Endothelial cell of umbilical vein (primary cell): ENCODE results near the gene FUNDC1. TPM values are rescaled to one million over a fixed set of nuclear protein-coding genes. Genes with fewer than 3 reads are reported as not detected.

ENCODE experiments used
- BruUV-seq: library from RNA; stranded (reverse); fragments of 400-500 nt; replicated peaks from 2 replicates; lab custom pipeline; 2021; lab: Mats Ljungman, UMichigan
- CTCF ChIA-PET: fragments of 300-600, 350-600 bp; sonication (Branson Sonifier 250); formaldehyde crosslinking; loops from one replicate; lab custom pipeline; 2021; ENCODE audit warnings: antibody characterized with exemption, inconsistent platforms; lab: Charles Lee
- POLR2A ChIA-PET: fragments of 300-600, 350-600 bp; sonication (Branson Sonifier 250); formaldehyde crosslinking; loops from one replicate; lab custom pipeline; 2021; ENCODE audit warnings: antibody characterized with exemption, inconsistent platforms; lab: Charles Lee
- DNase-seq: peaks from one replicate; pipeline ENCODE4 v3.0.0-alpha.2; 2011; ENCODE audit warnings: low read depth, low spot score
- FAIRE-seq: peaks from 2 replicates; lab custom pipeline; 2011; peaks lifted over from hg19 to GRCh38; lab: Jason Lieb, UNC
- H2AFZ ChIP-seq: 2 replicates; pipeline ENCODE4 v1.6.0; 2012; ENCODE audit warnings: low read depth, low read length, control low read depth, inconsistent platforms
- H3K27ac ChIP-seq: 2 replicates; pipeline ENCODE4 v1.5.1; 2011; ENCODE audit warnings: low read depth, mild to moderate bottlenecking, control low read depth, low read length, moderate library complexity; ENCODE audit not compliant: insufficient read depth
- H3K27me3 ChIP-seq, 2 experiments: 2 replicates each; pipeline versions ENCODE4 v1.6.0 to v1.6.1; 2011; ENCODE audit warnings: low read length in 2 of 2, mixed read lengths in 1 of 2; ENCODE audit not compliant: control insufficient read depth in 2 of 2, insufficient read depth in 2 of 2
- H3K36me3 ChIP-seq, 2 experiments: 2 replicates in 1 of 2; 3 replicates in 1 of 2; pipeline ENCODE4 v1.5.1; 2011; ENCODE audit warnings: low read length in 2 of 2, mild to moderate bottlenecking in 1 of 2, moderate library complexity in 1 of 2; ENCODE audit not compliant: control insufficient read depth in 2 of 2, insufficient read depth in 2 of 2; ENCODE audit errors: extremely low read depth in 1 of 2
- H3K4me1 ChIP-seq: 3 replicates; pipeline ENCODE4 v1.5.1; 2011; ENCODE audit warnings: mild to moderate bottlenecking, low read length; ENCODE audit not compliant: control insufficient read depth, insufficient read depth; ENCODE audit errors: extremely low read depth
- H3K4me2 ChIP-seq: 2 replicates; pipeline ENCODE4 v1.6.1; 2011; ENCODE audit warnings: low read length, control low read depth, mixed read lengths; ENCODE audit not compliant: insufficient read depth
- H3K4me3 ChIP-seq, 3 experiments: fragments of 200-600 bp in 1 of 3; sonication (generic), shearing (Covaris generic) in 1 of 3; replicated peaks in 1 of 3; 2 replicates each; pipeline ENCODE4 v1.5.1; 2011 to 2016; ENCODE audit warnings: control low read depth in 3 of 3, low read length in 3 of 3, mild to moderate bottlenecking in 2 of 3, inconsistent platforms in 1 of 3, low read depth in 1 of 3, moderate library complexity in 1 of 3; ENCODE audit not compliant: insufficient read depth in 1 of 3
- H3K79me2 ChIP-seq: 2 replicates; pipeline ENCODE4 v1.6.0; 2012; ENCODE audit warnings: low read length, inconsistent platforms; ENCODE audit not compliant: control insufficient read depth, insufficient read depth
- H3K9ac ChIP-seq: replicated peaks from 2 replicates; pipeline ENCODE3; 2011; ENCODE audit warnings: low read length, control low read depth; ENCODE audit not compliant: insufficient read depth; ENCODE audit errors: extremely low read depth
- H3K9me1 ChIP-seq: replicated peaks from 3 replicates; pipeline ENCODE4 v1.6.0; 2011; ENCODE audit warnings: mild to moderate bottlenecking, low read length; ENCODE audit not compliant: control insufficient read depth, insufficient read depth; ENCODE audit errors: extremely low read depth
- H3K9me3 ChIP-seq: replicated peaks from 2 replicates; pipeline ENCODE4 v1.5.1; 2012; ENCODE audit warnings: low read length, inconsistent platforms; ENCODE audit not compliant: control insufficient read depth, insufficient read depth
- H4K20me1 ChIP-seq: replicated peaks from 2 replicates; pipeline ENCODE3; 2011; ENCODE audit warnings: mild to moderate bottlenecking, low read length; ENCODE audit not compliant: control insufficient read depth, insufficient read depth; ENCODE audit errors: extremely low read depth
- CTCF ChIP-seq, 2 donors: IDR thresholded peaks; 1 replicate in 1 of 2; 2 replicates in 1 of 2; pipeline ENCODE4 v1.5.1; 2011; ENCODE audit warnings: low read length in 2 of 2, mild to moderate bottlenecking in 2 of 2, moderate library complexity in 2 of 2, control low read depth in 1 of 2, inconsistent platforms in 1 of 2, low read depth in 1 of 2; ENCODE audit not compliant: insufficient read depth in 1 of 2; ENCODE audit errors: extremely low read depth in 1 of 2
- EZH2 ChIP-seq: IDR thresholded peaks from 2 replicates; pipeline ENCODE4 v1.6.1; 2012; ENCODE audit warnings: borderline replicate concordance, low read depth, mild to moderate bottlenecking, moderate library complexity, low read length, inconsistent platforms; ENCODE audit not compliant: severe bottlenecking
- FOS ChIP-seq: IDR thresholded peaks from 2 replicates; pipeline ENCODE4 v1.6.1; 2011; ENCODE audit warnings: mild to moderate bottlenecking, low read length, moderate library complexity, borderline replicate concordance; ENCODE audit not compliant: insufficient read depth
- GATA2 ChIP-seq: IDR thresholded peaks from 2 replicates; pipeline ENCODE4 v1.7.0; 2011; ENCODE audit warnings: low read depth, mild to moderate bottlenecking, moderate library complexity, mixed read lengths, low read length; ENCODE audit not compliant: insufficient read length, insufficient read depth
- JUN ChIP-seq: IDR thresholded peaks from 2 replicates; pipeline ENCODE4 v1.6.1; 2011; ENCODE audit warnings: borderline replicate concordance, low read depth; ENCODE audit not compliant: insufficient read length, insufficient read depth
- MYC ChIP-seq: IDR thresholded peaks from one replicate; pipeline ENCODE4 v1.6.1; 2011; ENCODE audit warnings: mild to moderate bottlenecking, low read depth, low read length
- POLR2A ChIP-seq: IDR thresholded peaks from 2 replicates; pipeline ENCODE4 v1.6.1; 2012; ENCODE audit warnings: low read depth, mild to moderate bottlenecking, control low read depth, low read length
- POLR2AphosphoS5 ChIP-seq: IDR thresholded peaks from 2 replicates; pipeline ENCODE4 v1.6.1; 2012; ENCODE audit warnings: low read depth, mild to moderate bottlenecking, control low read depth, low read length, moderate library complexity; ENCODE audit not compliant: insufficient read depth
- dilution Hi-C: fragments of 300-500 bp; cut with MboI; formaldehyde crosslinking; loops from one replicate; pipeline ENCODE4 v1.15.0; 2019; ENCODE audit warnings: low sequenced_read_pairs; ENCODE audit not compliant: extremely low pct_ligation_motif_present
- intact Hi-C: fragments of 100-400 bp; cut with micrococcal nuclease; formaldehyde crosslinking; loops from one replicate; pipeline ENCODE4 v1.10.0; 2022
- polyA plus RNA-seq, 4 experiments: library from polyadenylated mRNA; depleted of rRNA in 3 of 4; stranded (reverse) in 3 of 4; unstranded in 1 of 4; fragments of >200 nt; gene quantifications; 2 replicates each; pipeline versions ENCODE4 v1.2.1 to v1.2.3, GENCODE V29; 2011 to 2012; ENCODE audit warnings: missing spikeins in 1 of 4
- total RNA-seq: library from RNA; stranded (reverse); gene quantifications from 2 replicates; pipeline ENCODE4 v1.2.3, GENCODE V29; 2021
- TF ChIP-seq, protein P1 (sequence below): IDR thresholded peaks from 2 replicates; pipeline ENCODE4 v1.6.1; 2011; ENCODE audit not compliant: insufficient read depth, insufficient read length

The FUNDC1 gene
- total and polyA plus RNA-seq, 2 donors (not counting 3 experiments of a cell fraction or from before 2014, with no cell fraction given): 10.2 to 15.4 TPM

DNA sequence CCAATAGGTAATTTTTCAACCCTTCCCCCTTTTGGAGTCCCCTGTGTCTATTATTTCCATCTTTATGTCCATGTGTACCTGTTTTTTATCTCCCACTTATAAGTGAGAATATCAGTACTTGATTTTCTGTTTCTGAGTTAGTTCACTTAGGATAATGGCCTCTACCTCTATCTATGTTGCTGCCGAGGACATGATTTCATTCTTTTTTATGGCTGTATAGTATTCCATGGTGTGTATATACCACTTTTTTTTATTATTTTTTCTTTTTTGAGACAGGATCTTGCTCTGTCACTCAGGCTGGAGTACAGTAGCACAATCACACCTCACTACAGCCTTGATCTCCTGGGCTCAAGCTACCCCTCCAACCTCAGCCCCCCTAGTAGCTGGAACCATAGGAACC is 47.6 kb downstream of the FUNDC1 start:
- Histone ChIP-seq H3K4me2 (no peak overlapping the region), H3K9ac (no peak overlapping the region), H3K9me3 (no peaks in the 10 kb centered on the region), H3K27ac (no peak overlapping the region), H3K36me3 (no peaks in the 10 kb centered on the region), H4K20me1 (no peaks in the 10 kb centered on the region), H3K4me3 (no peak overlapping the region), H2AFZ (no peak overlapping the region), H3K79me2 (no peaks in the 10 kb centered on the region), H3K4me1 (no peaks in the 10 kb centered on the region), H3K9me1 (no peaks in the 10 kb centered on the region), H3K27me3 (no peaks in the 10 kb centered on the region)
- DNase-seq (no peak), FAIRE-seq (no peak)
- dilution Hi-C loops (no loop called here), intact Hi-C loops (no loop called here)
- CTCF ChIA-PET: no interaction called here
- no TSS peak for BruUV-seq
- TF ChIP-seq POLR2A (no peak), CTCF (IDR thresholded peaks at IDR 0.05; ENCODE audit: extremely low read depth in 1 of 2, insufficient read depth in 1 of 2, low read depth in 1 of 2, low read length in 2 of 2) (no peak), FOS (no peak), GATA2 (no peak), JUN (no peak), EZH2 (no peak), MYC (no peak), POLR2AphosphoS5 (no peak)
- TF ChIP-seq, protein P1, sequence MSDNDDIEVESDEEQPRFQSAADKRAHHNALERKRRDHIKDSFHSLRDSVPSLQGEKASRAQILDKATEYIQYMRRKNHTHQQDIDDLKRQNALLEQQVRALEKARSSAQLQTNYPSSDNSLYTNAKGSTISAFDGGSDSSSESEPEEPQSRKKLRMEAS: no peak
- POLR2A ChIA-PET: no interaction called here
